ENCODE results near the gene PRR12. TPM values are rescaled to one million over a fixed set of nuclear protein-coding genes. Genes with fewer than 3 reads are reported as not detected.

The PRR12 gene
- total and polyA plus RNA-seq, 2 donors (not counting 1 experiment from before 2014, with no cell fraction given) = 8.4 to 70.7 TPM

GRCh38 chr19:49595819-49596404 is 4.9 kb downstream of the PRR12 start:
- no peak overlapping the region for H3K4me3 Mint-ChIP-seq
- no peak for ATAC-seq (ENCODE audit: low read depth)
- Histone ChIP-seq H3K27me3 (replicated peaks in 1 of 4; ENCODE audit: control extremely low read depth in 1 of 4, control insufficient read depth in 3 of 4, insufficient read depth in 4 of 4, low read length in 3 of 4) (no peaks in the 10 kb centered on the region), H3K9me3 (ENCODE audit: control extremely low read depth in 1 of 3, control insufficient read depth in 2 of 3, insufficient read depth in 1 of 3, low read length in 2 of 3) (no peaks in the 10 kb centered on the region), H4K20me1 (ENCODE audit: control insufficient read depth, insufficient read depth, low read length, poor library complexity, severe bottlenecking) (peaks cover 91% of the 10 kb centered on the region), H3K79me2 (ENCODE audit: control insufficient read depth, insufficient read depth, low read length) (peaks cover 90% of the 10 kb centered on the region), H3K4me3 (ENCODE audit: control extremely low read depth in 1 of 5, extremely low read depth in 1 of 5, insufficient read depth in 1 of 5, low read depth in 2 of 5, low read length in 4 of 5) (no peak overlapping the region), H3K27ac (ENCODE audit: low read length in 2 of 2) (no peak overlapping the region), H3K9ac (ENCODE audit: low read length) (no peak overlapping the region), H3K36me3 (replicated peaks in 1 of 2; ENCODE audit: control extremely low read depth in 1 of 2, control insufficient read depth in 1 of 2, extremely low read depth in 1 of 2, insufficient read depth in 2 of 2, low read length in 1 of 2) (peaks cover 0 to 38% of the 10 kb centered on the region in 2 experiments), H3K4me2 (replicated peaks; ENCODE audit: low read depth, low read length, poor library complexity, severe bottlenecking) (no peak overlapping the region), H3K4me1 (ENCODE audit: control insufficient read depth in 2 of 2, insufficient read depth in 2 of 2, low read length in 2 of 2) (peaks cover 16 to 21% of the 10 kb centered on the region in 2 donors), H2AFZ (ENCODE audit: insufficient read depth, low read depth, low read length, poor library complexity, severe bottlenecking) (no peak overlapping the region)
- ChIA-PET POLR2A (interaction anchor here (0.8 kb wide), 1 partner anchor 46 kb away, joined by 3 read pairs; the partner anchor contains the start of gene SCAF1), CTCF (interaction anchor here (0.6 kb wide), 1 partner anchor 13 kb away, joined by 3 read pairs; no protein-coding TSS in a partner anchor)
- intact Hi-C loops (cut with micrococcal nuclease) = no loop called here
- H3K4me1 Mint-ChIP-seq = peaks cover 22% of the 10 kb centered on the region
- WGBS (ENCODE audit: insufficient coverage) = 96% methylated on average over 29 of the region's 32 CpGs
- no peaks in the 10 kb centered on the region for H3K27me3 Mint-ChIP-seq
- TF ChIP-seq CTCF (IDR thresholded peaks at IDR 0.05) = no peak
- no peak for TF ChIP-seq EZH2 (IDR thresholded peaks at IDR 0.05; ENCODE audit: borderline replicate concordance, insufficient read depth, low read depth, low read length, poor library complexity, severe bottlenecking)
- no peak overlapping the region for H3K27ac Mint-ChIP-seq
- H3K9me3 Mint-ChIP-seq (ENCODE audit: insufficient read depth) = no peaks in the 10 kb centered on the region
- no peak for DNase-seq

GRCh38 chr19:49596407-49596806 is 5.4 kb downstream of the PRR12 start:
- CTCF ChIA-PET = no interaction called here
- 96% methylated on average over 11 of the region's 15 CpGs for WGBS (ENCODE audit: insufficient coverage)
- no peak overlapping the region for H3K9ac ChIP-seq (ENCODE audit: low read length)
- no peak overlapping the region for H2AFZ ChIP-seq (ENCODE audit: insufficient read depth, low read depth, low read length, poor library complexity, severe bottlenecking)
- H3K4me1 ChIP-seq (ENCODE audit: control insufficient read depth in 2 of 2, insufficient read depth in 2 of 2, low read length in 2 of 2) = peaks cover 16 to 21% of the 10 kb centered on the region in 2 donors
- no peaks in the 10 kb centered on the region for H3K27me3 Mint-ChIP-seq
- H3K36me3 ChIP-seq (replicated peaks in 1 of 2; ENCODE audit: control extremely low read depth in 1 of 2, control insufficient read depth in 1 of 2, extremely low read depth in 1 of 2, insufficient read depth in 2 of 2, low read length in 1 of 2) = peaks cover 0 to 40% of the 10 kb centered on the region in 2 experiments
- peaks cover 22% of the 10 kb centered on the region for H3K4me1 Mint-ChIP-seq
- no peak for DNase-seq
- H3K27ac Mint-ChIP-seq = no peak overlapping the region
- TF ChIP-seq CTCF (IDR thresholded peaks at IDR 0.05) (no peak), EZH2 (IDR thresholded peaks at IDR 0.05; ENCODE audit: borderline replicate concordance, insufficient read depth, low read depth, low read length, poor library complexity, severe bottlenecking) (no peak)
- ATAC-seq (ENCODE audit: low read depth) = no peak
- H3K27ac ChIP-seq (ENCODE audit: low read length in 2 of 2) = no peak overlapping the region
- H3K9me3 Mint-ChIP-seq (ENCODE audit: insufficient read depth) = no peaks in the 10 kb centered on the region
- H3K9me3 ChIP-seq (ENCODE audit: control extremely low read depth in 1 of 3, control insufficient read depth in 2 of 3, insufficient read depth in 1 of 3, low read length in 2 of 3) = no peaks in the 10 kb centered on the region
- H3K4me3 Mint-ChIP-seq = no peak overlapping the region
- peaks cover 95% of the 10 kb centered on the region for H3K79me2 ChIP-seq (ENCODE audit: control insufficient read depth, insufficient read depth, low read length)
- POLR2A ChIA-PET = interaction anchor here (0.6 kb wide), 1 partner anchor 43 kb away, joined by 8 read pairs; the partner anchor contains the start of gene RRAS
- H3K27me3 ChIP-seq (replicated peaks in 1 of 4; ENCODE audit: control extremely low read depth in 1 of 4, control insufficient read depth in 3 of 4, insufficient read depth in 4 of 4, low read length in 3 of 4) = no peaks in the 10 kb centered on the region
- intact Hi-C loops (cut with micrococcal nuclease) = no loop called here
- H3K4me3 ChIP-seq (ENCODE audit: control extremely low read depth in 1 of 5, extremely low read depth in 1 of 5, insufficient read depth in 1 of 5, low read depth in 2 of 5, low read length in 4 of 5) = no peak overlapping the region
- H4K20me1 ChIP-seq (ENCODE audit: control insufficient read depth, insufficient read depth, low read length, poor library complexity, severe bottlenecking) = peaks cover 96% of the 10 kb centered on the region
- no peak overlapping the region for H3K4me2 ChIP-seq (replicated peaks; ENCODE audit: low read depth, low read length, poor library complexity, severe bottlenecking)
